HG03342 (cell line): Measurements from ENCODE around the gene USB1.

ENCODE experiments used
- ATAC-seq: cut with Tn5 transposase; IDR thresholded peaks from one replicate; pipeline ENCODE4 v1.9.1; 2021; ENCODE audit warnings: mild to moderate bottlenecking, moderate library complexity; ENCODE audit not compliant: unreplicated experiment

USB1 gene

GRCh38 chr16:58045096-58045495, 43.9 kb downstream of the USB1 start:
- ATAC-seq, result no peak

GRCh38 chr16:58046054-58046881, 45.1 kb downstream of the USB1 start:
- no peak for ATAC-seq

GRCh38 chr16:58046936-58047335, 45.7 kb downstream of the USB1 start:
- no peak for ATAC-seq

DNA sequence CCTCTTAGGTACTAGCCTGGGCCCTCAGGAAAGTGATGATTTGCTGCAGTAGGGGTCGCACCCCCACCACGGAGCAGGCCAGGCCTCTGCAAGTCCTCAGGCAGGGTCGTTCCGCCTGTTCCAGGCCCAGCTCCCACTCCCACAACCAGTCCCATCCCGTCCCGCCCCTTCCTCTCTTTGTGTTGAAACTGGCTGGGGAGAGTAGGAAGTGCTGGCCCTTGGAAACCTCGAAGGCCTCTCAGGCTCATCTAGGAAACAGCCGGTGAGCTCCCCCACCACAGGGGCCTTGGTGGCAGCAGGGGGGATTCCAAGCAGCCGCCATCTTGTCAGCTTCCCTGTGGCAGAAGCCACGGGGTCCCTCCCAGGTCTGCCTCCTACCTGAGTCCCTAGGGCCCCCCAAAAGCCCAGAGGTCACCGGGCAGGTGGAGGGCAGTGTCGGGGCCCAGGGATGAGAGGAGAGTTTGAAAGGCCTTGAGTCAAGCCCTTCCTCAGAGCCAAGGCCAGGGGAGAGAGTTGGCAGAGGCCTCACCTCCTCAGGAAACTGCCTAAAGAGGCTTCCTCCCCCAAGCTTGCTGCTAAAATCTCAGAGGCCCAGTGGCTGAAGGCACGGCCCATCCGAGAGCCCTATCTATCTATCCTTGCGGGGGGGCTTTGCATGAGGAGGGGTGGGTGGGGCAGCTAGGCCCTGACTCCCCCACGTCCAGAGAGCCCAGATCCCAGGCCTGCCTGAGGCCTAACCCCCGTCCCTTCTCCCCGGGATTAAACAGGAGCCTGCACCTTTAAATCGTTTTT, 46.5 kb downstream of the USB1 start:
- ATAC-seq, result no peak

GRCh38 chr16:58048494-58049231, 47.5 kb downstream of the USB1 start:
- no peak for ATAC-seq

DNA sequence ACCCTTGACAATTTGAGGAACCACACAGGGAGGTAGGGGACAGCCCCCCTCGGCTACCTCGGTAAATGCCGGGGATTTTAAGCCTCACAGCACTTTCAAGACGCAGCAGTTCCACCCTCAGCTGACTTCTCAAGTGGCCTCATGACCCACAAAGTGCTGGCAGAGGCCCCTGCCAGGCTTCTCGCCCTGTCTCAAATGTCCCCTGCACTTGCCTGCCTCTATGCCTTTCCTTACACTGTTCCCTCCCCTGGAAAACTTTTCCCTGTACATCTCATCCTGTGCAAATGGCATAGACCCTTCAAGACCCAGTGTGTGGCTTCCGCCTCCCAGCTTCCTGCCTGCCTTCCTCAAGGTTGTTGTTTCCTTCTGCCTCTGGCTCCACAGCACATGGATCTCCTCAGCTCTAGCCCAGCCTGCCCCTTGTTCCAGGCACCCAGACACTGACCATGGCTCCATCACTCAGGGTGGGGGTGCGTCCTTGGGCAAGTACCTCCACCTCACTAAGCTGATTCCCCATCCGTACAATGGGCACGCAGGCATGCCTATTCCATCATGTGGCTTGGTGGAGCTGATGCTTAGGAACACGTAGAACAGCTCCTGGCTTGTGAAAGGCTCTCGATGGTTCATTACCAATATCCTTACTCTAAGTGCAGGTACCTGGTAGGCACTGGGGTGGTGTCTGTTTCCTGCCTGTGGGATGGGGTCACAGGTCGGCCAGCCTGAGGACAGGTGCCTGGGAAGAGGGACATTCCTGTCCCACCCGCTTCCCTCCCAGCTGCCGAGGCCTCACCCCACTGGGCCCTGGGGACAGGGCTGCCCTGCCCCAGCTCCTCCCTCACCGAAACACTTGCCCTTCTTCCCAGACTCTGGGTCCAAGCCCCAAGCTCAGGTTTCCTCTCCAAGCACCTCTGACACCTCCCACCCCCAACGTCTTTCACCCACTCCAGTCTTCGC, 48.3 kb downstream of the USB1 start:
- ATAC-seq, result no peak

DNA sequence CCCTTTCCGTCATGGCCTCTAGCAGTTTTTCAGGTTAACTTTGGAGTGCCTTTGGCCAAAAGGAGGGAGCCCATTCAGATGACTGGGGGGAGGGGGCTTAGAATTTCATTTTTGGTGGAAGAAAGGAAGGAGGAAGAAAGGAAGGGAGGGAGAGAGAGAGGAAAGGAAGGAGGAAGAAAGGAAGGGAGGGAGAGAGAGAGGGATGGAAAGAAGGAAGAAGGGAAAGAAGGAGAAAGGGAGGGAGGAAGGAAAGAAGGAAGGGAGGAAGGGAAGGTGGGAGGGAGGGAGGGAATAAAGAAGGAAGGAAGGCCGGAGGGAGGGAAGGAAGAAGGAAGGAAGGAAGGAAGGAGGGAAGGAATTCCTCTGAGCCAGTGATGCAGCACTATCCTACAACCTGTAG, 50.1 kb downstream of the USB1 start:
- ATAC-seq, result no peak

GRCh38 chr16:58051821-58052603, 50.8 kb downstream of the USB1 start:
- no peak for ATAC-seq

GRCh38 chr16:58053682-58054005, 52.4 kb downstream of the USB1 start:
- ATAC-seq, result no peak

- no peak for ATAC-seq
These were observed 53.1 kb downstream of the USB1 start for GRCh38 chr16:58054289-58054688.

GRCh38 chr16:58056580-58056979, 55.4 kb downstream of the USB1 start:
- no peak for ATAC-seq

DNA sequence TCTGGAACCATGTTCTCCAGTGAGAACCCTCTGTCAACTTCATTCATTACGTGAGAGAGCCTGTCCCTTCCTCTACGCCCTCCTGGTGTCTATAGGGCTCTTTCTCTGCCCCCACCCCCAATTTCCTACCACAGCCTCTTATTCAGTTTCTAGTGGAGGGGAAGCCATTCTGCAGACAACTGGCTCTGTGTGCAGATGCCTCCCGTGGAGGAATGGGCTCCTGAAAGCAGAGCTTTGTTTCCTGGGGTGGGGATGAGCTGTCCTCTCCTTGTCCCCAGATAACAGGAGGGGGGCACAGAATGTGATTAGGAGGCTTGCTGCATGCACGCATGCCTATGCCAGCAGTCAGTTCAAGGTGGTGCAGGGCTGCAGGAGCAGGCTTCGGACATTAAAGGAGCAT, 55.9 kb downstream of the USB1 start:
- ATAC-seq, result no peak

- ATAC-seq, result no peak
These were observed 56.6 kb downstream of the USB1 start for GRCh38 chr16:58057784-58058183.

- no peak for ATAC-seq
These were observed 61.6 kb downstream of the USB1 start for GRCh38 chr16:58062821-58063220.

GRCh38 chr16:58063377-58064076, 62.3 kb downstream of the USB1 start:
- ATAC-seq, result no peak

DNA sequence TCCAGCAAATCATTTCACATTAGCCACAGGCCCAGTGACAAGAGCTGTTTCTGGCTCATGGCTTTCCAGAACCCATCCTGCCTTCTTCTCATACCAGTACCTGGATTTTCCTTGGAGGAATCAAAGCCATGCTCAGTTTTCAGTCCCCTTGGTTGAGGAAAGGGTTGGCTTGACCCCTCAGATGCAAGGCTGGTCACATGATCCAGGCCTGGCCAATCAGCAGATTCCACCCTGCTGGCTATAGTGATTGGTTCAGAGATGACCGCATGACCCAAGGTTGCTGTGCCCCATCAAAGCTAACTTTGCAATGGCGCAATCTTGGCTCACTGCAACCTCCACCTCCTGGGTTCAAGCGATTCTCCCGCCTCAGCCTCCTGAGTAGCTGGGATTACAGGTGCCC, 69.4 kb downstream of the USB1 start:
- no peak for ATAC-seq
